GM12878 (cell line): ENCODE measurements around the gene ANKMY2. TPM values are rescaled to one million over a fixed set of nuclear protein-coding genes. Genes with fewer than 3 reads are reported as not detected.

Source experiments
- ATAC-seq: fragments of 200-7000 bp; cut with Tn5 transposase; 3 replicates; pipeline ENCODE4 v1.9.1; 2020; ENCODE audit warnings: mild to moderate bottlenecking, moderate library complexity
- BruUV-seq: library from RNA; stranded (reverse); fragments of 400-500 nt; replicated peaks from 2 replicates; lab custom pipeline; 2021; lab: Mats Ljungman, UMichigan
- CTCF ChIA-PET: fragments of 300-600 bp; sonication (Branson Sonifier 250); formaldehyde crosslinking; extraction: SDS; loops from one replicate; lab custom pipeline; 2021; ENCODE audit warnings: inconsistent platforms; lab: Yijun Ruan, JAX
- POLR2A ChIA-PET: fragments of 350-600 bp; formaldehyde crosslinking; extraction: SDS; loops from one replicate; lab custom pipeline; 2021; ENCODE audit warnings: inconsistent platforms; lab: Charles Lee
- RAD21 ChIA-PET: fragments of 300-600 bp; sonication (Branson Sonifier 250); formaldehyde crosslinking; loops from one replicate; lab custom pipeline; 2023; ENCODE audit warnings: antibody characterized with exemption; ENCODE audit not compliant: unreplicated experiment; lab: Charles Lee
- SMC1A ChIA-PET: fragments of 300-600 bp; sonication (Branson Sonifier 250); formaldehyde crosslinking; loops from one replicate; lab custom pipeline; 2023; ENCODE audit not compliant: unreplicated experiment, uncharacterized antibody; lab: Charles Lee
- DNase-seq: peaks from one replicate; pipeline ENCODE4 v3.0.0-alpha.2; 2011; ENCODE audit warnings: low read depth, low spot score
- FAIRE-seq: peaks from 3 replicates; lab custom pipeline; 2011; peaks lifted over from hg19 to GRCh38; lab: Jason Lieb, UNC
- H2AFZ ChIP-seq: 2 replicates; pipeline ENCODE4 v1.6.0; 2011; ENCODE audit warnings: low read depth, low read length, control low read depth; ENCODE audit not compliant: control insufficient read depth
- H3K27ac ChIP-seq: 2 replicates; pipeline ENCODE4 v1.5.1; 2011; ENCODE audit warnings: control low read depth; ENCODE audit not compliant: control insufficient read depth, insufficient read depth
- H3K27me3 ChIP-seq, 2 experiments: replicated peaks in 1 of 2; 2 replicates each; pipeline versions ENCODE4 v1.6.0 to v1.6.1; 2011; ENCODE audit warnings: low read length in 1 of 2; ENCODE audit not compliant: control insufficient read depth in 2 of 2, insufficient read depth in 2 of 2
- H3K36me3 ChIP-seq, 2 experiments: 2 replicates each; pipeline ENCODE4 v1.5.1; 2011; ENCODE audit warnings: low read length in 1 of 2; ENCODE audit not compliant: control insufficient read depth in 2 of 2, insufficient read depth in 2 of 2
- H3K4me1 ChIP-seq: 2 replicates; pipeline ENCODE4 v1.6.1; 2011; ENCODE audit warnings: mild to moderate bottlenecking, low read length, moderate library complexity, mixed read lengths; ENCODE audit not compliant: control insufficient read depth, insufficient read depth
- H3K4me2 ChIP-seq: 2 replicates; pipeline ENCODE4 v1.6.0; 2011; ENCODE audit warnings: control low read depth; ENCODE audit not compliant: control insufficient read depth, insufficient read depth
- H3K4me3 ChIP-seq: fragments of 200-600 bp; sonication (generic); 2 replicates; pipeline ENCODE4 v1.5.1; 2016
- H3K79me2 ChIP-seq: 2 replicates; pipeline ENCODE4 v1.6.0; 2011; ENCODE audit warnings: low read length; ENCODE audit not compliant: control insufficient read depth, insufficient read depth
- H3K9ac ChIP-seq: 2 replicates; pipeline ENCODE4 v1.8.0; 2011; ENCODE audit warnings: low read length, control low read depth, mixed read lengths; ENCODE audit not compliant: control insufficient read depth, insufficient read depth
- H3K9me3 ChIP-seq: replicated peaks from 3 replicates; pipeline ENCODE4 v1.5.1; 2011; ENCODE audit warnings: mild to moderate bottlenecking, low read length; ENCODE audit not compliant: control insufficient read depth, insufficient read depth
- H4K20me1 ChIP-seq: 2 replicates; pipeline ENCODE4 v1.6.0; 2011; ENCODE audit not compliant: control insufficient read depth, insufficient read depth
- BACH1 ChIP-seq: fragments of 450-650 bp; IDR thresholded peaks from 2 replicates; pipeline ENCODE4 v1.6.1; 2017; ENCODE audit warnings: mild to moderate bottlenecking, borderline replicate concordance
- CBFB ChIP-seq: IDR thresholded peaks from 2 replicates; pipeline ENCODE4 v1.6.1; 2016; ENCODE audit warnings: antibody characterized with exemption, low read depth
- CHD1 ChIP-seq: IDR thresholded peaks from 2 replicates; pipeline ENCODE4 v1.6.1; 2012; ENCODE audit warnings: low read depth, low read length, improper control_type of control experiment
- ESRRA ChIP-seq: IDR thresholded peaks from 2 replicates; pipeline ENCODE4 v1.6.1; 2012; ENCODE audit warnings: mild to moderate bottlenecking, low read length, improper control_type of control experiment
- GABPA ChIP-seq: IDR thresholded peaks from 2 replicates; pipeline ENCODE4 v1.6.1; 2014; ENCODE audit warnings: antibody characterized with exemption, low read depth, mild to moderate bottlenecking, inconsistent platforms
- HDAC6 ChIP-seq: fragments of 200-600 bp; sonication (generic); IDR thresholded peaks from one replicate; pipeline ENCODE4 v1.8.0; 2017; ENCODE audit warnings: antibody characterized with exemption; ENCODE audit not compliant: unreplicated experiment
- IKZF1 ChIP-seq: fragments of 450-650 bp; conservative IDR thresholded peaks from 2 replicates; pipeline ENCODE4 v1.6.1; 2017; ENCODE audit warnings: antibody characterized with exemption, mild to moderate bottlenecking
- JUNB ChIP-seq: IDR thresholded peaks from 2 replicates; pipeline ENCODE4 v1.6.1; 2016; ENCODE audit warnings: antibody characterized with exemption, mild to moderate bottlenecking
- JUND ChIP-seq: IDR thresholded peaks from 2 replicates; pipeline ENCODE4 v1.6.1; 2012; ENCODE audit warnings: low read depth, mild to moderate bottlenecking, low read length, improper control_type of control experiment, moderate library complexity
- NBN ChIP-seq: fragments of 450-650 bp; IDR thresholded peaks from 2 replicates; pipeline ENCODE4 v1.6.1; 2016
- NFIC ChIP-seq: IDR thresholded peaks from 2 replicates; pipeline ENCODE4 v1.6.1; 2012; ENCODE audit warnings: low read depth, mild to moderate bottlenecking, inconsistent platforms, low read length, moderate library complexity
- NFXL1 ChIP-seq: fragments of 450-650 bp; IDR thresholded peaks from 2 replicates; pipeline ENCODE4 v1.6.1; 2017; ENCODE audit warnings: antibody characterized with exemption, mild to moderate bottlenecking, borderline replicate concordance
- NR2F1 ChIP-seq: fragments of 450-650 bp; conservative IDR thresholded peaks from 2 replicates; pipeline ENCODE4 v1.6.1; 2017; ENCODE audit warnings: mild to moderate bottlenecking
- SRF ChIP-seq, 2 experiments: IDR thresholded peaks; 2 replicates each; pipeline ENCODE4 v1.6.1; 2011; ENCODE audit warnings: low read depth in 2 of 2, low read length in 2 of 2, mild to moderate bottlenecking in 1 of 2, moderate library complexity in 1 of 2
- STAT1 ChIP-seq: fragments of 450-650 bp; conservative IDR thresholded peaks from 2 replicates; pipeline ENCODE4 v1.6.1; 2014; ENCODE audit warnings: antibody characterized with exemption, mild to moderate bottlenecking
- TCF3 ChIP-seq: IDR thresholded peaks from 2 replicates; pipeline ENCODE4 v1.6.1; 2012; ENCODE audit warnings: low read depth, mild to moderate bottlenecking, low read length, borderline replicate concordance; ENCODE audit not compliant: insufficient read depth
- WGBS: methylation state at CpG from one replicate; pipeline ENCODE4 v1.1.6; 2016; ENCODE audit warnings: low lambda C conversion rate; ENCODE audit not compliant: insufficient replicate concordance, insufficient coverage; ENCODE audit errors: missing lambda C conversion rate; 5-methylcytosine and 5-hydroxymethylcytosine counted together
- in situ Hi-C: fragments of 300-500 bp; cut with MboI; formaldehyde crosslinking; loops from 9 replicates; pipeline ENCODE4 v1.14.3; 2018; ENCODE audit warnings: mixed read lengths
- intact Hi-C: fragments of 100-400 bp; cut with micrococcal nuclease; formaldehyde crosslinking; loops from one replicate; pipeline ENCODE4 v1.14.2; 2022; ENCODE audit not compliant: unreplicated experiment
- polyA plus RNA-seq, 11 experiments: library from polyadenylated mRNA; depleted of rRNA in 4 of 11; unstranded in 6 of 11; stranded (reverse) in 5 of 11; fragments of >200 nt; fragmentation: Nextera tagmentation in 4 of 11; fragmentation: Illumina TruSeq in 1 of 11; extraction: Ambion mirVana in 4 of 11; extraction: Trizol in 1 of 11; gene quantifications; 1 replicate in 1 of 11; 2 replicates in 10 of 11; pipeline versions ENCODE4 v1.2.1 to v1.2.3, GENCODE V29; 2011 to 2016; ENCODE audit warnings: inconsistent platforms in 2 of 11, missing spikeins in 2 of 11, low read depth in 1 of 11
- total RNA-seq, 4 experiments: library from RNA; depleted of rRNA in 3 of 4; stranded (reverse); fragments of >200 nt in 3 of 4; fragmentation: Illumina TruSeq in 1 of 4; extraction: Trizol in 1 of 4; gene quantifications; 2 replicates each; pipeline versions ENCODE4 v1.2.1 to v1.2.3, GENCODE V29; 2013 to 2021
- TF ChIP-seq, protein P1 (sequence below): IDR thresholded peaks from 2 replicates; pipeline ENCODE4 v1.6.1; 2011; ENCODE audit warnings: borderline replicate concordance, low read depth, mild to moderate bottlenecking, moderate library complexity, low read length; ENCODE audit not compliant: insufficient read depth, poor library complexity, severe bottlenecking
- TF ChIP-seq, protein P2 (sequence below): fragments of 450-650 bp; IDR thresholded peaks from 2 replicates; pipeline ENCODE4 v1.6.1; 2016; ENCODE audit warnings: mild to moderate bottlenecking
- TF ChIP-seq, protein P3 (sequence below): fragments of 450-650 bp; conservative IDR thresholded peaks from 2 replicates; pipeline ENCODE4 v1.6.1; 2017; ENCODE audit warnings: mild to moderate bottlenecking, moderate library complexity

Gene ANKMY2
- total and polyA plus RNA-seq, 10 of the 15 experiments (the other 5 are each of a cell fraction or from before 2014, with no cell fraction given), result 0.10 to 0.48 (median 0.29) TPM

DNA sequence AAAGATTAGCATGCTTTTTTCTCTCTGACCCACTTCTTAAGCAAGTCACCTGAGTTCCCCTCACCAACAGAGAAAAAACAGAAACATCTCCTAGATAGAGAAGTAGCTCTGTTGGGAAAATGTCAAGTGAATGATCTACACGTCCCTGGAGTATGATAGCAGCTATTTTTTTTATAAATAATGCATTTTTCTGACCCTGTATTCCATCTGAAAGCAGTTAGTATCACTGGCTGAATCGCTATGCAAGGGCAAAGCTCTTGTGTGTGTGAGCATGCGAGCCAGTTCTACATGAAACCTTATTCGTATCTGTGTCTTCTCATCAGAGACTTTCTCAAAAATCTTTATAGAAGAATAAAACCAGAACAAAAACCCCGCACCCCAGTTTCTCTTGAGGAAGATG is 8.2 kb downstream of the ANKMY2 start:
- ChIA-PET SMC1A (no interaction called here), CTCF (no interaction called here), RAD21 (no interaction called here), POLR2A (no interaction called here)
- in situ Hi-C loops, result no loop called here
- Histone ChIP-seq H3K9ac (no peak overlapping the region), H3K4me3 (no peak overlapping the region), H3K36me3 (no peaks in the 10 kb centered on the region), H3K79me2 (no peaks in the 10 kb centered on the region), H3K4me1 (no peaks in the 10 kb centered on the region), H3K27ac (no peak overlapping the region), H3K27me3 (no peaks in the 10 kb centered on the region; a peak in 1 of 4 replicates), H2AFZ (no peak overlapping the region), H3K4me2 (no peak overlapping the region), H4K20me1 (no peaks in the 10 kb centered on the region; the same call in 1 of the 2 replicates), H3K9me3 (no peaks in the 10 kb centered on the region)
- intact Hi-C loops, result no loop called here
- BruUV-seq, result no TSS peak
- no peak for ATAC-seq
- FAIRE-seq, result no peak
- no peak for DNase-seq
- 53% methylated on average over 5 of the region's 5 CpGs for WGBS
- TF ChIP-seq, protein P1, sequence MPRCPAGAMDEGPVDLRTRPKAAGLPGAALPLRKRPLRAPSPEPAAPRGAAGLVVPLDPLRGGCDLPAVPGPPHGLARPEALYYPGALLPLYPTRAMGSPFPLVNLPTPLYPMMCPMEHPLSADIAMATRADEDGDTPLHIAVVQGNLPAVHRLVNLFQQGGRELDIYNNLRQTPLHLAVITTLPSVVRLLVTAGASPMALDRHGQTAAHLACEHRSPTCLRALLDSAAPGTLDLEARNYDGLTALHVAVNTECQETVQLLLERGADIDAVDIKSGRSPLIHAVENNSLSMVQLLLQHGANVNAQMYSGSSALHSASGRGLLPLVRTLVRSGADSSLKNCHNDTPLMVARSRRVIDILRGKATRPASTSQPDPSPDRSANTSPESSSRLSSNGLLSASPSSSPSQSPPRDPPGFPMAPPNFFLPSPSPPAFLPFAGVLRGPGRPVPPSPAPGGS, result no peak
- TF ChIP-seq JUNB (no peak), SRF (IDR thresholded peaks at IDR 0.05; ENCODE audit: low read depth in 2 of 2, low read length in 2 of 2) (no peak), GABPA (no peak), ESRRA (no peak), BACH1 (no peak), CBFB (no peak), CHD1 (no peak), NR2F1 (no peak), TCF3 (no peak), NBN (no peak), IKZF1 (no peak), NFIC (no peak), STAT1 (no peak), JUND (no peak), HDAC6 (no peak), NFXL1 (no peak)
- TF ChIP-seq, protein P2, sequence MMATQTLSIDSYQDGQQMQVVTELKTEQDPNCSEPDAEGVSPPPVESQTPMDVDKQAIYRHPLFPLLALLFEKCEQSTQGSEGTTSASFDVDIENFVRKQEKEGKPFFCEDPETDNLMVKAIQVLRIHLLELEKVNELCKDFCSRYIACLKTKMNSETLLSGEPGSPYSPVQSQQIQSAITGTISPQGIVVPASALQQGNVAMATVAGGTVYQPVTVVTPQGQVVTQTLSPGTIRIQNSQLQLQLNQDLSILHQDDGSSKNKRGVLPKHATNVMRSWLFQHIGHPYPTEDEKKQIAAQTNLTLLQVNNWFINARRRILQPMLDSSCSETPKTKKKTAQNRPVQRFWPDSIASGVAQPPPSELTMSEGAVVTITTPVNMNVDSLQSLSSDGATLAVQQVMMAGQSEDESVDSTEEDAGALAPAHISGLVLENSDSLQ, result no peak
- TF ChIP-seq, protein P3, sequence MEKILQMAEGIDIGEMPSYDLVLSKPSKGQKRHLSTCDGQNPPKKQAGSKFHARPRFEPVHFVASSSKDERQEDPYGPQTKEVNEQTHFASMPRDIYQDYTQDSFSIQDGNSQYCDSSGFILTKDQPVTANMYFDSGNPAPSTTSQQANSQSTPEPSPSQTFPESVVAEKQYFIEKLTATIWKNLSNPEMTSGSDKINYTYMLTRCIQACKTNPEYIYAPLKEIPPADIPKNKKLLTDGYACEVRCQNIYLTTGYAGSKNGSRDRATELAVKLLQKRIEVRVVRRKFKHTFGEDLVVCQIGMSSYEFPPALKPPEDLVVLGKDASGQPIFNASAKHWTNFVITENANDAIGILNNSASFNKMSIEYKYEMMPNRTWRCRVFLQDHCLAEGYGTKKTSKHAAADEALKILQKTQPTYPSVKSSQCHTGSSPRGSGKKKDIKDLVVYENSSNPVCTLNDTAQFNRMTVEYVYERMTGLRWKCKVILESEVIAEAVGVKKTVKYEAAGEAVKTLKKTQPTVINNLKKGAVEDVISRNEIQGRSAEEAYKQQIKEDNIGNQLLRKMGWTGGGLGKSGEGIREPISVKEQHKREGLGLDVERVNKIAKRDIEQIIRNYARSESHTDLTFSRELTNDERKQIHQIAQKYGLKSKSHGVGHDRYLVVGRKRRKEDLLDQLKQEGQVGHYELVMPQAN, result no peak
